HG03558 (cell line): Measurements from ENCODE around the gene SLC22A1.

Source experiments
- ATAC-seq: cut with Tn5 transposase; IDR thresholded peaks from one replicate; pipeline ENCODE4 v1.9.1; 2021; ENCODE audit warnings: moderate number of reproducible peaks; ENCODE audit not compliant: unreplicated experiment; ENCODE audit errors: extremely low read depth

SLC22A1 gene

GRCh38 chr6:160203522-160203921, 81.9 kb downstream of the SLC22A1 start:
- ATAC-seq = no peak

DNA sequence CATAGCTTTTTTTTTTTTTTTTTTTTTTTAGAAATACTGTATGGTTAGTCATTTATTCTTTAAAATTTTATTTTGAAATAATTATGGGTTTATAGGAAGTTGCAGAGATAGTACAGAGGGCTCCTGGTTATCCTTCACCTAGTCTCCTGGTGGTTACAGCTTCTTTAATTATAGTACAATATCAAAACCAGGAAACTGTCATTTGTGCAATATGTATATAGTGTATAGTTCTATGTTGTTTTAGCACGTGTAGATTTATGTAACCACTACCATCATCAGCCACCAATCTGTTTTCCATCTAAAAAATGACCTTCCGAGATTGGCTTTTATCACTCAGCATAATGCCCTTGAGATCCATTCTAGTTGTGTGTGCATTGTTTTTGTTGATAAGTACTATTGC, 82.3 kb downstream of the SLC22A1 start:
- ATAC-seq = no peak

DNA sequence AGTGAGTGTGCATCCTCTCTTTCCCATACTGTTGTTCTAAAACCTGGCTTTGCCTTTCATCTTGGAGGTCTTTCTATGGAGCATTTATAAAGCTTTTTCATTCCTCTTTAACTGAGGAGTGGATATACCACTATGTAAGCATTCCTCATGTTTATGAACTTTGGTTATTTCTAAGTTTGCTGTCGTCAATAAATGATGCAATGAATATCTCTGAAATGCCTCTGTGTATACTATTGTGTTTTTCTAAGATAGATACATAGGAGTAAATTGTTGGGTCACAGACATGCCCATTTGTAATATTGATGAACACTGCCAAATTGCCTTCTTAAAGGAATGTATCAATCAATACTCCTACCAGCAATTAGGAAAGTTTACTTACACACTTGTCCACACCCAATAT, 83.1 kb downstream of the SLC22A1 start:
- no peak for ATAC-seq

DNA sequence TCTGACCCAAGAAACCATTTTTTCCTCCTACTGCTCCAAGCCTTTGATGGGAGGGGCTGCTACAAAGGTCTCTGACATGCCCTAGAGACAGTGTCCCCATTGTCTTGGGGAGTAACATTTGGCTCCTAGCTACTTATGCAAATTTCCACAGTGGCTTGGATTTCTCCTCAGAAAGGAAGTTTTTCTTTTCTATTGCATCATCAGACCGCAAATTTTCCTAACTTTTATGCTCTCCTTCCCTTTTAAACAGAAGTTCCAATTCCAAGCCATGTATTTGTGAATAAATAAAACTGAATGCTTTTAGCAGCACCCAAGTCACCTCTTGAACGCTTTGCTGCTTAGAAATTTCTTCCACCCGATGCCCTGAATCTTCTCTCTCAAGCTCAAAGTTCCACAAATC, 86.0 kb downstream of the SLC22A1 start:
- no peak for ATAC-seq
